ENCODE data around the gene MCC. TPM values are rescaled to one million over a fixed set of nuclear protein-coding genes. Genes with fewer than 3 reads are reported as not detected.

Gene MCC
- total RNA-seq, 1 donor from 2014 or later: 26.9 TPM

GRCh38 chr5:113029614-113030013, 458.6 kb downstream of the MCC start:
- Histone ChIP-seq H3K4me3 (ENCODE audit: insufficient read depth, low read depth, low read length) (no peak overlapping the region), H4K20me1 (ENCODE audit: insufficient read depth, low read length) (no peaks in the 10 kb centered on the region), H3K27ac (ENCODE audit: low read depth, low read length) (peak overlapping the region; percentile 8), H3K27me3 (ENCODE audit: insufficient read depth, low read length) (no peaks in the 10 kb centered on the region), H3K4me2 (ENCODE audit: low read length) (peak overlapping the region; percentile 36), H3K4me1 (ENCODE audit: insufficient read depth, low read length) (peaks cover 37% of the 10 kb centered on the region), H3K79me2 (ENCODE audit: insufficient read depth, low read length) (no peaks in the 10 kb centered on the region), H3K9me3 (ENCODE audit: insufficient read depth, low read depth, low read length) (no peaks in the 10 kb centered on the region), H3K9ac (ENCODE audit: low read length) (no peak overlapping the region), H3K36me3 (ENCODE audit: insufficient read depth, low read length) (peaks cover 10% of the 10 kb centered on the region), H2AFZ (ENCODE audit: low read depth, low read length) (no peak overlapping the region)
- Mint-ChIP-seq H3K4me1 (ENCODE audit: low read depth, unreplicated experiment) (peaks cover 48% of the 10 kb centered on the region), H3K27me3 (ENCODE audit: low read depth, unreplicated experiment) (no peaks in the 10 kb centered on the region), H3K27ac (ENCODE audit: unreplicated experiment) (peak overlapping the region; percentile 95), H3K4me3 (ENCODE audit: unreplicated experiment) (no peak overlapping the region), H3K9me3 (ENCODE audit: unreplicated experiment) (peaks cover 2% of the 10 kb centered on the region), H3K36me3 (ENCODE audit: low read depth, unreplicated experiment) (peaks cover 32% of the 10 kb centered on the region)
- DNase-seq (ENCODE audit: low read depth): peak; percentile 57
- no peak for FAIRE-seq
- TF ChIP-seq CTCF (IDR thresholded peaks at IDR 0.05; ENCODE audit: insufficient read depth, low read depth, low read length): no peak

GRCh38 chr5:113027431-113027830, 460.8 kb downstream of the MCC start:
- H3K9ac ChIP-seq (ENCODE audit: low read length): no peak overlapping the region
- FAIRE-seq (no peak), DNase-seq (ENCODE audit: low read depth) (no peak)
- no peak overlapping the region for H3K4me3 ChIP-seq (ENCODE audit: insufficient read depth, low read depth, low read length)
- H3K4me3 Mint-ChIP-seq (ENCODE audit: unreplicated experiment): no peak overlapping the region
- H3K4me2 ChIP-seq (ENCODE audit: low read length): no peak overlapping the region
- H3K27me3 ChIP-seq (ENCODE audit: insufficient read depth, low read length): no peaks in the 10 kb centered on the region
- peaks cover 10% of the 10 kb centered on the region for H3K36me3 ChIP-seq (ENCODE audit: insufficient read depth, low read length)
- peaks cover 35% of the 10 kb centered on the region for H3K4me1 Mint-ChIP-seq (ENCODE audit: low read depth, unreplicated experiment)
- no peaks in the 10 kb centered on the region for H3K27me3 Mint-ChIP-seq (ENCODE audit: low read depth, unreplicated experiment)
- peaks cover 2% of the 10 kb centered on the region for H3K9me3 Mint-ChIP-seq (ENCODE audit: unreplicated experiment)
- H3K36me3 Mint-ChIP-seq (ENCODE audit: low read depth, unreplicated experiment): peaks cover 35% of the 10 kb centered on the region
- no peaks in the 10 kb centered on the region for H3K9me3 ChIP-seq (ENCODE audit: insufficient read depth, low read depth, low read length)
- no peak overlapping the region for H2AFZ ChIP-seq (ENCODE audit: low read depth, low read length)
- TF ChIP-seq EZH2 (IDR thresholded peaks at IDR 0.05; ENCODE audit: insufficient read depth, low read length) (no peak), CTCF (IDR thresholded peaks at IDR 0.05; ENCODE audit: insufficient read depth, low read depth, low read length) (no peak)
- no peak overlapping the region for H3K27ac Mint-ChIP-seq (ENCODE audit: unreplicated experiment)
- H3K79me2 ChIP-seq (ENCODE audit: insufficient read depth, low read length): no peaks in the 10 kb centered on the region
- H3K4me1 ChIP-seq (ENCODE audit: insufficient read depth, low read length): peaks cover 26% of the 10 kb centered on the region
- no peak overlapping the region for H3K27ac ChIP-seq (ENCODE audit: low read depth, low read length)
- no peaks in the 10 kb centered on the region for H4K20me1 ChIP-seq (ENCODE audit: insufficient read depth, low read length)

GRCh38 chr5:113027015-113027414, 461.2 kb downstream of the MCC start:
- H3K4me3 ChIP-seq (ENCODE audit: insufficient read depth, low read depth, low read length): no peak overlapping the region
- no peak overlapping the region for H2AFZ ChIP-seq (ENCODE audit: low read depth, low read length)
- H3K4me3 Mint-ChIP-seq (ENCODE audit: unreplicated experiment): no peak overlapping the region
- no peaks in the 10 kb centered on the region for H3K27me3 Mint-ChIP-seq (ENCODE audit: low read depth, unreplicated experiment)
- H3K9me3 ChIP-seq (ENCODE audit: insufficient read depth, low read depth, low read length): no peaks in the 10 kb centered on the region
- H3K27ac ChIP-seq (ENCODE audit: low read depth, low read length): no peak overlapping the region
- no peak overlapping the region for H3K27ac Mint-ChIP-seq (ENCODE audit: unreplicated experiment)
- DNase-seq (ENCODE audit: low read depth) (no peak), FAIRE-seq (no peak)
- no peaks in the 10 kb centered on the region for H3K79me2 ChIP-seq (ENCODE audit: insufficient read depth, low read length)
- peaks cover 35% of the 10 kb centered on the region for H3K36me3 Mint-ChIP-seq (ENCODE audit: low read depth, unreplicated experiment)
- peaks cover 34% of the 10 kb centered on the region for H3K4me1 Mint-ChIP-seq (ENCODE audit: low read depth, unreplicated experiment)
- H3K36me3 ChIP-seq (ENCODE audit: insufficient read depth, low read length): peaks cover 10% of the 10 kb centered on the region
- no peak overlapping the region for H3K9ac ChIP-seq (ENCODE audit: low read length)
- peaks cover 29% of the 10 kb centered on the region for H3K4me1 ChIP-seq (ENCODE audit: insufficient read depth, low read length)
- no peaks in the 10 kb centered on the region for H3K27me3 ChIP-seq (ENCODE audit: insufficient read depth, low read length)
- H3K4me2 ChIP-seq (ENCODE audit: low read length): no peak overlapping the region
- no peaks in the 10 kb centered on the region for H4K20me1 ChIP-seq (ENCODE audit: insufficient read depth, low read length)
- peaks cover 2% of the 10 kb centered on the region for H3K9me3 Mint-ChIP-seq (ENCODE audit: unreplicated experiment)
- no peak for TF ChIP-seq EZH2 (IDR thresholded peaks at IDR 0.05; ENCODE audit: insufficient read depth, low read length)
- TF ChIP-seq CTCF (IDR thresholded peaks at IDR 0.05; ENCODE audit: insufficient read depth, low read depth, low read length): no peak
